ENCODE results near the gene DSG1.
"Not testable (repeated sequence)": the region's sequence is repeated elsewhere in the genome, so short reads cannot be mapped to it uniquely, and the experiment has no call there.

Gene DSG1

GRCh38 chr18:31317860-31318259 is at the start of gene DSG1:
Gene DSG1 (plus strand): TSS chr18:31318160. CDS start chr18:31318301, 141 bp downstream.
- DNase-seq (ENCODE audit: low spot score) = no peak

- DNase-seq (ENCODE audit: low spot score) = no peak
Measured at GRCh38 chr18:31268985-31269406, 49.0 kb upstream of the DSG1 start.

- no peak for DNase-seq (ENCODE audit: low spot score)
Measured at GRCh38 chr18:31269566-31269965, 48.4 kb upstream of the DSG1 start.

DNA sequence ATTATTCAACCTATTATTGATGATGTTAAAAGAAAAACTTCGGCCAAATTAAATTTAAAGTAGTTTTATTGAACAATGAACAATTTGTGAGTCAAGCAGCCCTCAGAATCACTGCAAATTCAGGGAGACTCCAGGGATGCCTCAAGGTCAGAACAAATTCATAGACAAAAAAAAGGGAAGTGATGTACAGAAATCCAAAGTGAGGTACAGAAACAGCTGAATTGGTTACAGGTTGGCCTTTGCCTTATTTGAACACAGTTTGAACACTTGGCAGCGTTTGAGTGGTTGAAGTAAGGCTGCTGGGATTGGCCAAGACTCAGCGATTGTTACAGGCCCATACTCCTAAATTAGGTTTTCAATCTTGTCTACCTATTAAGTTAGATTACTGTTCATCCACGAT is 47.4 kb upstream of the DSG1 start:
- DNase-seq (ENCODE audit: low spot score) = no peak

DNA sequence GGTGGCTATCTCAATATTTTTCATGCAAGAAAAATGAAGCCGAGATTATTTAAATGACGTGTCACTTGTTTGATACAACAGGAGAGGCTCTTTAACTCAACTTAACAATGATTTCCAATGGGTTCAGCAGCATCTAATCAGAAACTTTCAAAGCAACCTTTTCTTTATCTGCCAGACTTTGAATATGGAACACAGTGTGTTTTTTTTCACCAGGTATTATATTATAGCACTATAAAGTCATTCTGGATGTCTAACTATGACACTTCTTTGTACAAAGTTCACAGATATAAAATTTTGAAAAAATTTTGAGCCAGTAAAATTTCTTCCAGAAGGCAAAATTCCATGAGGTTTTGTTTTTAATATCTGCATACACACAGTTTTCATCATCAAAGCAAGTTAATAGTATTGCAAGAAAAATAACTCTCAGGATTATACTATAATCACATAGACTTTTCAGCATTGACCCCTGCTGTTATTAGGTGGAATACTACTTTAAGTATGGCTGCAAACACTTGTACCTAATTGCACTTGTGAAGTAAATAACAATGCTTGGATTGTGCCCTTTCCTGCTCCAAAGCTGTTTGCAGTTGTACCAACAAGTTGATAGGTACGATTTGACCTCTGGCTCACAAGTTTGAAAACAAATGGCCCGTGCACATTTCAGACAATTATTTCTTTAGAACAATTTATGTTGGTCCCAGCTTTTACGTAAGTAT is 44.0 kb upstream of the DSG1 start:
- DNase-seq (ENCODE audit: low spot score) = no peak

- DNase-seq (ENCODE audit: low spot score) = no peak
Measured at GRCh38 chr18:31274931-31275330, 43.0 kb upstream of the DSG1 start.

GRCh38 chr18:31275722-31276463 is 42.1 kb upstream of the DSG1 start:
- no peak for DNase-seq (ENCODE audit: low spot score)

- DNase-seq (ENCODE audit: low spot score) = no peak
Measured at GRCh38 chr18:31278609-31279071, 39.3 kb upstream of the DSG1 start.

DNA sequence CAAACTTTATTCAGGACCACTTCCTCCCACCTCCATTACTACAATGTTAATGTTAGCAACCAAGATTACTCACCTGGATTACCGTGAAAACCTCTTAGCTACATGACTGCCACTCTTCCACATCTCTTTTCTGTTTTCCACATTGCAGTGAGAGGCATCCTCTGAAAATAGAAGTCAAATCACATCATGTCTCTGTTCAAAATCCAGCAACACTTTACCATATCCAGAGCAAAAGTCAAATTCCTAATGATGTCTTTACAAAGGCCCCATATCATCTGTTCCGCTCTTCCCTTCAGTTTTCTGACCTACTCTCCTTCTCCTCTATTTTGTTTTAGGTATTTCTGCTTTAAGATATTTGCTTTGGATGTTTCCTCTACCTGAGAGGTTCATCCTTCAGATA is 37.5 kb upstream of the DSG1 start:
- DNase-seq (ENCODE audit: low spot score) = no peak

DNA sequence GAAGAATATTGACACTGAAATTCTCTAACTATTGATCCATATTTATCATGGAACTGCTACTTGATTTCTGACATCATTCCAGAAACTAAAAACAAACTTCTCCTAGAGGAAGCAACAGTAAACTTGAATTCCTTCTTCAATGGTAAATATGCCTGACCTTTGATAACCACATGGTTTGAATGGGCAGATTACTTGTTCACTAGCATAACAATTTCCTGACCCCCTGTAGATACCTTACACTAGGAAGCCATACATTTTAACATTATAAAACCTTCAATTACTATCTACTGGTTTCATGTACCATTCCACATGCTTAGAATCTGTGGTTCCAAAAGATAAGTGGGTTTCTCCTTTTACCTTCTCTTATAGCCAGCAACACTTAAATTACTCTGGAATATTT is 36.5 kb upstream of the DSG1 start:
- no peak for DNase-seq (ENCODE audit: low spot score)

GRCh38 chr18:31289446-31289845 is 28.5 kb upstream of the DSG1 start:
- DNase-seq (ENCODE audit: low spot score) = not testable (repeated sequence)

DNA sequence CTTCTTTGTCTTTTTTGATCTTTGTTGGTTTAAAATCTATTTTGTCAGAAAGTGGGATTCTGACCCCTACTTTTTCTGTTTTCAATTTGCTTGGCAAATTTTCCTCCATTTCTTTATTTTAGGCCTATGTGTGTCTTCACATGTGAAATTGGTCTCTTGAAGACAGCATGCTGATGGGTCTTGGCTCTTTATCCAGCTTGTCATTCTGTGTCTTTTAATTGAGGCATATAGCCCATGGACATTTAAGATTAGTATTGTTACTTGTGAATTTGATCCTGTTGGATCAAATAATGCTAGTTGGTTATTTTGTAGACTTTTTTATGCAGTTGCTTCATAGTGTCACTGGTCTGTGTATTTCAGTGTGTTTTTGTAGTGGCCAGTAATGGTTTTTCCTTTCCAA is 26.3 kb upstream of the DSG1 start:
- DNase-seq (ENCODE audit: low spot score) = no peak

DNA sequence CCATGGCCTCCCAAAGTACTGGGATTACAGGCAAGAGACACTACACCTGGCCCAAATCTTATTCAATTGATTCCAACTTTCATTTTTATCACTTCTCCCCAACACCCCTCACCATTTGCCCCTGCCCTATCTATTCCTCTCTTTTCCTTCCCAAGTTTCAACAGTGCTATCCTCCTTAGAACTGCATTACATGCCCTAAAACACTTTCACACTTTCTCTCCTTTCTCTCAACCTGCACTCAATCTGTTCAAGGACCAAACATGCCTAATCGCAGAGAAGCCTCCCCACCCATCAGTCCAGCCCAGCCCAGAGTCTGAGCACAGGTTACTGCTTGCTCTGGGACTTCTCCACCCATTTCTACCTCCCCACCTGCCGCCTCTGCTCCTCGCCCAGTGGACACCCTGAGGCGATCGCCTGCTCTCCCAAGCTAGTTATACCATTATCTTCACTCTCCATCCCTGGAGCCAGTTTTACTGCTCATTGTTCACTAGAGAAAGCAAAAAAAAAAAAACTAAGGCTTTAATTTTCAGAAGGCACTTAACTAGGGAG is 23.7 kb upstream of the DSG1 start:
- no peak for DNase-seq (ENCODE audit: low spot score)

- DNase-seq (ENCODE audit: low spot score) = no peak
Measured at GRCh38 chr18:31297248-31297647, 20.7 kb upstream of the DSG1 start.

GRCh38 chr18:31301201-31301655 is 16.7 kb upstream of the DSG1 start:
- no peak for DNase-seq (ENCODE audit: low spot score)

- DNase-seq (ENCODE audit: low spot score) = no peak
Measured at GRCh38 chr18:31302991-31303390, 15.0 kb upstream of the DSG1 start.

DNA sequence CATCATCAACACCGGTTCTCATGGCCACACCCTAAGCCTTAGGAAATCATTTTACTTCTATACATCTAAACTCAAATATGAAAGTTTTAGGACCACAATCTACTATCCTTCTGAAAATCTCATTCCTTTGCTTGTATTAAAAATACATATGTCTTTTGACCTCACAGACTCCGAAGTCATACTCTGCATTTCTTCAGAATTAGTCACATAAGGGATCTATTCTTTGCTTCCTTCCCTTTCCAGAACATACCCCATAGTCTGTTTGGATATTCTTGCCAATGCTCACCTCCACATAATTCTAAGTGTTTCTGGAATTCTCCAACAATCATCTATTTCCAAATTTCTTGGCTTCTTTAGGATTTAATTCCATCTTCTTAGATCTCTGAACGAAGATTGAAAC is 14.2 kb upstream of the DSG1 start:
- DNase-seq (ENCODE audit: low spot score) = no peak

DNA sequence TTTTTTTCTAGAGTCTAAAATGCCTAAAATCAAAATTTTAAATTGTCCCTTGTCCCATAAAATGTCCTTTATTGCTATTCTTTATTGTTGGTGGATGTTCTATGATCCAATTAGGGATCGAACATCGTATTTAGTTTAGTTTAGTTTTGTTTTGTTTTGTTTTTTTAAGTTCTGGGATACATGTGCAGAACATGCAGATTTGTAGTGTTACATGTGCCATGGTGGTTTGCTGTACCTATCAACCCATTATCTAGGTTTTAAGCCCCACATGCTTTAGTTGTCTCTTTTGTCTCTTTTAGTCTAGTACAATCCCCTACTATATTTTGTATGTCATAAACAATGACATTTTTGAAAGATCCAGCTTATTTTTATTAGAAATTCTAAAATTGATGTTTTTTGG is 8.8 kb upstream of the DSG1 start:
- DNase-seq (ENCODE audit: low spot score) = no peak

GRCh38 chr18:31316974-31317373 is 986 bp upstream of the DSG1 start:
- no peak for DNase-seq (ENCODE audit: low spot score)

- no peak for DNase-seq (ENCODE audit: low spot score)
Measured at GRCh38 chr18:31321719-31322118, 3.8 kb downstream of the DSG1 start.

DNA sequence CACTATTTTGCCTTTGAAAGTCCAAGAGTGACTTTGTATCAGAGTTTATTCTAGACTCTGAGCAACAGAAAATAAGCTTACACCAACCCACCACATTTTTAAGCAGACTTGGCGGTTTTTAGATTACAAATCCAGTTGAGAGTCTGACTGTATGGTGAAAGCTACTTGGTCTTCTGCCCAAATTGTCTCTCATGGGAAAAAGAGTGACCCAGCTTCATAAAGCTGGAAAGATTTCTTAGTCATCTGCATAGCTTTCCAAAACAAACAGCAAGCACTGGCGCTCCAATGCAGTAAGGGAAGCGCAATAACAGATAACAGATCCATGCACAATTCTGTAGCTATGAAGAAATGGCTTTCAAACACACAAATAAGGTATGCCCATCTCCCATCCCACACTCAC is 7.1 kb downstream of the DSG1 start:
- DNase-seq (ENCODE audit: low spot score) = no peak

GRCh38 chr18:31329787-31330438 is 12.0 kb downstream of the DSG1 start:
- no peak for DNase-seq (ENCODE audit: low spot score)

GRCh38 chr18:31343454-31343853 is 25.5 kb downstream of the DSG1 start:
- DNase-seq (ENCODE audit: low spot score) = no peak

Measured in AG08395 (cell line).